GM23338 (cell line): ENCODE results near the gene SCAMP1. TPM values are rescaled to one million over a fixed set of nuclear protein-coding genes. Genes with fewer than 3 reads are reported as not detected.
A peak's percentile ranks its signal among the peaks of the same experiment; 100 is the strongest.

Experiments used
- ATAC-seq: fragments of 200-7000 bp; cut with Tn5 transposase; 3 replicates; pipeline ENCODE4 v1.9.1; 2020
- DNase-seq: peaks from one replicate; pipeline ENCODE4 v3.0.0-alpha.2; 2015; ENCODE audit warnings: low spot score
- H2AFZ ChIP-seq: fragments of 200-600 bp; sonication (generic); 2 replicates; pipeline ENCODE4 v1.8.0; 2016; ENCODE audit warnings: antibody characterized with exemption, mild to moderate bottlenecking, moderate library complexity
- H3F3A ChIP-seq: fragments of 200-600 bp; sonication (generic); replicated peaks from 2 replicates; pipeline ENCODE4 v1.8.0; 2017; ENCODE audit warnings: antibody characterized with exemption, mixed run types, low read depth
- H3K27ac ChIP-seq: fragments of 200-600 bp; sonication (generic); 2 replicates; pipeline ENCODE4 v1.6.1; 2016; ENCODE audit warnings: low read depth
- H3K27me3 ChIP-seq: fragments of 200-600 bp; sonication (generic); 2 replicates; pipeline ENCODE4 v1.8.0; 2016; ENCODE audit warnings: mild to moderate bottlenecking, mixed run types, moderate library complexity; ENCODE audit not compliant: insufficient read depth
- H3K36me3 ChIP-seq: fragments of 200-600 bp; sonication (generic); 2 replicates; pipeline ENCODE4 v1.8.0; 2016; ENCODE audit warnings: mild to moderate bottlenecking; ENCODE audit not compliant: insufficient read depth
- H3K4me1 ChIP-seq: fragments of 200-600 bp; sonication (generic); 2 replicates; pipeline ENCODE4 v1.8.0; 2016; ENCODE audit warnings: mild to moderate bottlenecking, moderate library complexity; ENCODE audit not compliant: insufficient read depth
- H3K4me2 ChIP-seq: fragments of 200-600 bp; sonication (generic); 2 replicates; pipeline ENCODE4 v1.7.1; 2017; ENCODE audit warnings: mixed run types
- H3K4me3 ChIP-seq: fragments of 200-600 bp; sonication (generic); 2 replicates; pipeline ENCODE4 v1.6.1; 2016; ENCODE audit warnings: mixed run types
- H3K79me2 ChIP-seq: fragments of 200-600 bp; sonication (generic); replicated peaks from 2 replicates; pipeline ENCODE4 v1.8.0; 2017; ENCODE audit warnings: mild to moderate bottlenecking; ENCODE audit not compliant: insufficient read depth
- H3K9me2 ChIP-seq: fragments of 200-600 bp; sonication (generic); 2 replicates; pipeline ENCODE4 v1.8.0; 2017; ENCODE audit not compliant: insufficient read depth
- H4K20me1 ChIP-seq: fragments of 200-600 bp; sonication (generic); replicated peaks from 2 replicates; pipeline ENCODE4 v1.8.0; 2017; ENCODE audit warnings: mild to moderate bottlenecking; ENCODE audit not compliant: insufficient read depth
- H3K27ac Mint-ChIP-seq: 2 replicates; pipeline ENCODE4 v1.8.0; 2020; ENCODE audit warnings: inconsistent platforms, mild to moderate bottlenecking, moderate library complexity, mixed read lengths
- H3K27me3 Mint-ChIP-seq: 3 replicates; pipeline ENCODE4 v1.8.0; 2022; ENCODE audit warnings: low read depth, mild to moderate bottlenecking, moderate library complexity, mixed read lengths, inconsistent platforms; ENCODE audit not compliant: insufficient read depth, poor library complexity
- H3K36me3 Mint-ChIP-seq: 3 replicates; pipeline ENCODE4 v1.8.0; 2021; ENCODE audit warnings: low read depth, mild to moderate bottlenecking, inconsistent platforms, moderate library complexity, mixed read lengths
- H3K4me1 Mint-ChIP-seq: 3 replicates; pipeline ENCODE4 v1.8.0; 2020; ENCODE audit warnings: mild to moderate bottlenecking, inconsistent platforms, mixed read lengths
- H3K4me3 Mint-ChIP-seq: 3 replicates; pipeline ENCODE4 v1.8.0; 2021; ENCODE audit warnings: moderate library complexity, mild to moderate bottlenecking, inconsistent platforms, mixed read lengths
- H3K9me3 Mint-ChIP-seq: 3 replicates; pipeline ENCODE4 v1.8.0; 2020; ENCODE audit warnings: moderate library complexity, mild to moderate bottlenecking, inconsistent platforms, mixed read lengths
- JUNB ChIP-seq: IDR thresholded peaks from one replicate; pipeline ENCODE4 v1.6.1; 2016; ENCODE audit warnings: antibody characterized with exemption; ENCODE audit not compliant: unreplicated experiment
- ZNF114 ChIP-seq: fragments of 250-450 bp; sonication (Bioruptor Pico); IDR thresholded peaks from 2 replicates; pipeline ENCODE4 v1.5.0; 2020; ENCODE audit warnings: mild to moderate bottlenecking, moderate library complexity
- ZNF462 ChIP-seq: fragments of 250-450 bp; sonication (Bioruptor Pico); IDR thresholded peaks from 2 replicates; pipeline ENCODE4 v1.5.0; 2020; ENCODE audit warnings: mild to moderate bottlenecking, moderate library complexity
- polyA plus RNA-seq: library from polyadenylated mRNA; unstranded; fragments of >200 nt; fragmentation: Nextera tagmentation; extraction: Ambion mirVana; gene quantifications from 2 replicates; pipeline ENCODE4 v1.2.1, GENCODE V29; 2016
- total RNA-seq: library from RNA; depleted of rRNA; stranded (reverse); fragments of >200 nt; shearing (Covaris generic); gene quantifications from 2 replicates; pipeline ENCODE4 v1.2.3, GENCODE V29; 2014
- TF ChIP-seq, protein P1 (sequence below), 2 experiments: fragments of 200-600 bp in 1 of 2; sonication (generic) in 1 of 2; conservative IDR thresholded peaks; 2 replicates each; pipeline versions ENCODE4 v1.5.1 to v1.6.1; 2016 to 2017; ENCODE audit warnings: antibody characterized with exemption in 2 of 2, low read depth in 2 of 2, mild to moderate bottlenecking in 2 of 2, moderate library complexity in 1 of 2

The SCAMP1 gene
- total and polyA plus RNA-seq, 2 experiments from 2014 or later = 26.8 to 53.9 TPM

- TF ChIP-seq ZNF462 (CRISPR knock-in tag) (no peak), JUNB (no peak)
These were observed 149.7 kb downstream of the SCAMP1 start (continued) for GRCh38 chr5:78509884-78510769.

GRCh38 chr5:78511121-78511906 is 150.9 kb downstream of the SCAMP1 start:
- Mint-ChIP-seq H3K4me1 (peaks cover 43% of the 10 kb centered on the region), H3K27ac (no peak overlapping the region), H3K9me3 (no peaks in the 10 kb centered on the region), H3K27me3 (peaks cover 4% of the 10 kb centered on the region), H3K36me3 (peaks cover 5% of the 10 kb centered on the region), H3K4me3 (peak overlapping the region; percentile 4; the same call in 1 of the 3 replicates)
- Histone ChIP-seq H3K27ac (no peak overlapping the region), H3K36me3 (no peaks in the 10 kb centered on the region), H2AFZ (no peak overlapping the region), H3K4me2 (no peak overlapping the region), H4K20me1 (peaks cover 13% of the 10 kb centered on the region), H3K4me1 (peaks cover 21% of the 10 kb centered on the region), H3K9me2 (no peaks in the 10 kb centered on the region), H3K4me3 (no peak overlapping the region), H3K79me2 (peaks cover 52% of the 10 kb centered on the region), H3K27me3 (no peaks in the 10 kb centered on the region), H3F3A (0 out of 2 replicates have a peak, but pooled peaks cover 4% of the 10 kb centered on the region)
- DNase-seq (no peak), ATAC-seq (no peak)
- TF ChIP-seq ZNF114 (CRISPR knock-in tag) (no peak), ZNF462 (CRISPR knock-in tag) (no peak)
- TF ChIP-seq, protein P1, sequence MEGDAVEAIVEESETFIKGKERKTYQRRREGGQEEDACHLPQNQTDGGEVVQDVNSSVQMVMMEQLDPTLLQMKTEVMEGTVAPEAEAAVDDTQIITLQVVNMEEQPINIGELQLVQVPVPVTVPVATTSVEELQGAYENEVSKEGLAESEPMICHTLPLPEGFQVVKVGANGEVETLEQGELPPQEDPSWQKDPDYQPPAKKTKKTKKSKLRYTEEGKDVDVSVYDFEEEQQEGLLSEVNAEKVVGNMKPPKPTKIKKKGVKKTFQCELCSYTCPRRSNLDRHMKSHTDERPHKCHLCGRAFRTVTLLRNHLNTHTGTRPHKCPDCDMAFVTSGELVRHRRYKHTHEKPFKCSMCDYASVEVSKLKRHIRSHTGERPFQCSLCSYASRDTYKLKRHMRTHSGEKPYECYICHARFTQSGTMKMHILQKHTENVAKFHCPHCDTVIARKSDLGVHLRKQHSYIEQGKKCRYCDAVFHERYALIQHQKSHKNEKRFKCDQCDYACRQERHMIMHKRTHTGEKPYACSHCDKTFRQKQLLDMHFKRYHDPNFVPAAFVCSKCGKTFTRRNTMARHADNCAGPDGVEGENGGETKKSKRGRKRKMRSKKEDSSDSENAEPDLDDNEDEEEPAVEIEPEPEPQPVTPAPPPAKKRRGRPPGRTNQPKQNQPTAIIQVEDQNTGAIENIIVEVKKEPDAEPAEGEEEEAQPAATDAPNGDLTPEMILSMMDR (conservative IDR thresholded peaks at IDR 0.05; ENCODE audit: low read depth in 2 of 2) = no peak
